SK-N-DZ (cell line): ENCODE measurements around the gene SNUPN.
"Not testable (repeated sequence)": the region's sequence is repeated elsewhere in the genome, so short reads cannot be mapped to it uniquely, and the experiment has no call there.

Source experiments
- DNase-seq: peaks from one replicate; pipeline ENCODE4 v3.0.0-alpha.2; 2015; ENCODE audit warnings: low spot score

Gene SNUPN

DNA sequence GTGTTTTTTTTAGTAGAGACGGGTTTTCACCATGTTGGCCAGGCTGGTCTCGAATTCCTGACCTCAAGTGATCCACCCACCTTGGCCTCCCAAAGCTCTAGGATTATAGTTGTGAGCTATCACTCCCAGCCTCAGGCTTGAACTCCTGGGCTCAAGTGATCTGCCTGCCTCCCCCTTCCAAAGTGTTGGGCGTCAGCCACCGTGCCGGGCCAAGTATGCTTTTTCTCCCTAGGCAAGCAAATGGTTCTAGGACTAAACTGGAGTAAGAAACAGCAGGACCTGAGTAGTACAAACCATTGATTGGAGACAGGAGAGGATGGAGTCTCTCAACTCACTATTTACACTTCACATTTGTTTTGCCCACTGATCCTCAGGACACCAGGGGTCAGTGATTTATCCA lies 41.8 kb downstream of the SNUPN start:
- DNase-seq, result no peak

DNA sequence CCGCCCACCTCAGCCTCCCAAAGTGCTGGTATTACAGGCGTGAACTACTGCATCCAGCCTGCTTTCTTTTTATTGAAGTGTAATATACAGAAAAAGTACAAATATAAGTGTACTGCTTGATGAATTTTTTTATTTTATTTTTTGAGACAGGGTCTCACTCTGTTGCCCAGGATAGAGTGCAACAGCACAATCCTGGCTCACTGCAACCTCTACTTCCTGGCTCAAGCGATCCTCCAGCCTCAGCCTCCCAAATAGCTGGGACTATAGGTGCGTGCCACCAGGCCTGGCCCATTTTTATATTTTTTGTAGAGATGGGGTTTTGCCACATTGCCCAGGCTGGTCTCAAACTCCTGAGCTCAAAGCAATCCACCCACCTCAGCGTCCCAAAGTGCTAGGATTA lies 42.6 kb downstream of the SNUPN start:
- DNase-seq, result not testable (repeated sequence)

DNA sequence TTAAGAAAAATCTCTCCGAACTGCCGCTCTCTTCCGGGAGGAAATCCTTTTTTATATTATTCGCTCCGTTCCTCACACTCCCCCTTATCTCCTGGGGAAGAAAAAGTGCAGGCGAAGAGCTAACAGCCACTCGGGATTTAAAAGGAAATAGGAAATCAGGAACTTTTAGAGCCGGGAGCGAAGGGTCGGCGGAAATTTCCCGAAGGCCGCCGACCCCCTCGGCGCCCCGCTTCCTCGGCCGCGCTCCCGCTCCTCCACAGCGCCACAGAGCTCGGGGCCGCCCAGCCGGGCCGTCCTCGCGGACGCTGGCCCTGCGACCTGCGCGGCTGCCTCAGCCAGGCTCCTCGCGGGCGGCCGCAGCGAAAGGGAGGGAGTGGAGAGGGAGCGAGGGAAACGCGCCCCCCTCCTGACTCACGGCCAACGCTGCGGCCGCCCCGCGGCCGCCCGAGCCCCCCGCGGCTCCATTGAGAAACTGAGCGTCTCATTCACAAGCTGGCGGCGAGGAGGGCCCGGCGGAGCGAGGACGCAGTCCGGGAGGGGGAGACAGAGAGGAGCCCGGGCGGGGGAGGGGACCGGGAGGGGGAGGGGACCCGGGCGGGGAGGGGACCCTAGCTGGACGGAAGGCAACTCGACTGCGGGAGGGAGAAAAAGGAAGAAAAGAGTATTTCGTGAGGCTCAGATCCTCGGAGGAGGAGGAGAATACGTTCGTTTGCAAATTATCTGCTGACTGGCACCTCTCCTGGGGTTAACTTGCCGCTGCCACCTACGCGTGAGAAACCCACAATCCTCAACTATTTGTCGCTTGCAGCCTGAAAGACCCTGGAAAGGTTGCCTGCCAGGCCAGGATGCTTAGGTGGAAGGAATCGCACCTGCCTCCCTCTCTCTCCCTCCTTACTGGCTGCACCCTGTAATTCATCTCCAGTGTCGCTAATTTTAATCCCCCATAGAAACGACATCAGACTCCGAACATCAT lies 46.3 kb downstream of the SNUPN start, which contains the start of gene PTPN9:
PTPN9 (minus strand) TSS at position 368 of the 973 bp plus-strand sequence. CDS start 539 bp downstream, outside the sequence.
- peak; percentile 82 for DNase-seq

DNA sequence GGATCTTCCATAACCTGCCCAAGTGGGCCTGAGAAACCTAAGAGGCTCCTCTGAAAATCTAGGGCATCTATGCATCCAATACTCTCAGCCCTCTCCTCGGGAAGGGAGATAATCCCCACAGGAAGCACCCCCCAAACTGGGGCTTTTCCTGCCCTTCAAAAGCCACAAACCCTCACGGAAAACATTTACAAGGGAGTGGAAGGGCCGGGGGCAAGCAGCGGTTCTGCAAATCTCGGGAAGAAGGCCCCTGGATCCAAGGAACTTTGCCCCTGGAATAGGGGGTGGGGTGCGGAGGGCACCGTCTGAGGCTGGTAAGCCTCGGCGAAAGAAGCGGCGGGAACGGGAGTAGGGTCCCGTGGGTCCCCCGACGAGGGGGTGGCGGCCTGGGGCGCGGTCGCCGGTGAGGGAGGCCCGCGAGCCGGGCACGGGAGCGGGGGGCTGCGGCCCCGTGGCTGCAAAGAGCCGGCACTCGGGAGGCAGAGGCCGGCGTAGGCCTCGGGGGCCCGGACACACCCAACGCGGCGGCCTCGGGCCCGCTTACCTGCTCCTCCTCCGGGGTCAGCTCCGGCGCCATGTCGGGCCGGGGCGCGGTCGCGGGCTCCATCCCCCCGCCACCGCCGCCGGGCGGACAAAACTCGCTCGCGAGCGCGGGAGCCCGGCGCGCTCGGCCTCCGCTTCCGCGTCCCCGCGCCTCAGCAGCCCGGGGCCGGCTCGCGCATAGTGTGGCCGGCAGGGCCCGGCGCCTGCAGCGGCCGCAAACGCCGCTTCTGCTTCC lies 47.2 kb downstream of the SNUPN start:
- DNase-seq, result no peak

DNA sequence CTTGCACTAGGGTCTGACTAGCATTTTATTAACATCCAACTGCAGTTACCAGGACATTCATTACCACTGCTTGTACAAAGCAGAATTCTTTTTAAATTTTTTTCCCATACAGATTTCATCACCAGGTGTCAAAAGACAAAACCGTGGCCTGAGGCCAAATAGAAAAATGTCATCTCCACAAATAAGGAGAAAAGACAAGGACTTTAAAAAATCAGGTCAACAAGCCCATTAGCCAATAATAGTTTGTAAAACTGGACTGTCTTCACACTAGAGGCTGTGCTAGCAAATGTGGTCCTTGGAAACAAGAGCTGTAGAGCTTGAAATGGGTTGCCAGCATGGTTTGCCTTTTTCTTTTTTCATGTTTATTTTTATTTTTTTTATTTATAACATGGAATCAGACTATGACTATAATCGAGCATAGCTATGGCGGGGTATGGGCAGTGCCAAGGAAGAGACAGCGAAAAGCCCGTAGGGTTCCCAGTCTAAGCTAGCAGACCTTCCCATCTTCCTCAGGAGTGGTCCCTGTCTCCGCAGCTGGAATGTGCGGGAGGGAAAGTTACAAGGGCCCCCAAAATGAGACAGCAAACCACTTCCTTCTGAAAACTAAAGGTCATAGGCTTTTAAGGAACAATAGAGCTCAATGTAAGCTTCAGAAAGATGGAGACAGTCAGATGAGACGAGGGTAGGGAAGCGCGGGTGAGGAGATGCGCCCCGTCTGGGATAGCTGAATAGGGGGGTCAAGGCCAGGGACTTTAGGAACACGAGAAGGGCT lies 47.9 kb downstream of the SNUPN start:
- DNase-seq, result no peak

DNA sequence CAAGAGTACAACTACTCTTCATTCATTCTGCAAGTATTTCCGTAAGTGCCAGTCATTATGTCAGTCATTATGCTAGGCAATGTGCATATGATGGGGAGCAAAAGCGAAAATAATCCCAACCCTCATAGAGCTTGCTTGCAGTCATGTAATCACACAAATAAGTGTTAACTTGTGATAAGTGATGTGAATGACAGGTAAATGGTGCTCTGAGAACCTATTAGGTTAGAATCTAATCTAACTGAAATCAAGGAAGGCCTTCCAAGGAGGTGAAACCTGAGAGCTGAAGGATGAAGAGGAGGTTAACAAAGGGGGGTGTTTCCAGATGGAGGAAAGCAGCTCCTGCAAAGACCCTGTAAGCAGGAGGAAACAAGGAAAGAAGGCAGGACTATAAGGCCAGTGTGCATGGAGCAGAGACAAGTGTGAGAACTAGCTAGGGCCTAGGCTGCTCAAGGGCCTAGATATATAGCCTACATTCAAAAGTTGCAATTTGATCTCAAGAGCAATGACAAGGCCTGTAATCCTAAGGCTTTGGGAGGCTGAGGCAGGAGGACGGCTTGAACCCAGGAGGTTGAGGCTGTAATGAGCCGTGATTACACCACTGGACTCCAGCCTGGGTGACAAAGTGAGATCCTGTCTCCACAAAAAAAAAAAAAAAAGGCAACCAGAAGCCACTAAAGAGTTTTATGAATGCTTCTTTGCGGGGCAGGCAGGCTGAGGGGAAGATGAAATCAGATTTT lies 51.7 kb downstream of the SNUPN start:
- no peak for DNase-seq

DNA sequence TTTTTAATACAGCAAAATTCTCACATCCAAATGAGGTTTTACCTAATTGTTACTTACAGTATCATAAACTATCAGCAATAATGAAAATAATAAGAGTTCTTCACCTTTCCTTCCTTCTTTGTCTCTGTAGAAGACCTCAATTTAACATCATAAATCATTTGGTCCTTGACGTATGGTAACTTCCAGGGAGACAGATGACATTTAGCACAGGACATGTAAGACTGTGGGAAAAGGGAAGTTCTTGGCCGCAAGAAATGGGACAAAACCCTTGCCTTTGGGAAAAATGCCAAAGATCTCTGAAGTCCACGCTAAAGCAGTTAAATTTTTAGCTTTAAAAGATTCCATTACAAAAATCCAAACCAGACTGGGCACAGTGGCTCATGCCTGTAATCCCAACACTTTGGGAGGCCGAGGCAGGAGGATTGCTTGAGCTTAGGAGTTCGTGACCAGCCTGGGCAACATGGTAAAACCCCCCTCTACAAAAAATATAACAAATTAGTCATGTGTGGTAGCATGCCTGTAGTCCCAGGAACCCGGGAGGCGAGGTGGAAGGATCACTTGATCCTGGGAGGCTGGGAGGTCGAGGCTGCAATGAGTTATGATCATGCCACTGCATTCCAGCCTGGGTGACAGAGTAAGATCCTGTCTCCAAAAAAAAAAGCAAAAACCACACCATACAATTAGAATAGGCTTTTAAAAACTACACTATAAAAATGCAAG lies 55.2 kb downstream of the SNUPN start:
- no peak for DNase-seq

DNA sequence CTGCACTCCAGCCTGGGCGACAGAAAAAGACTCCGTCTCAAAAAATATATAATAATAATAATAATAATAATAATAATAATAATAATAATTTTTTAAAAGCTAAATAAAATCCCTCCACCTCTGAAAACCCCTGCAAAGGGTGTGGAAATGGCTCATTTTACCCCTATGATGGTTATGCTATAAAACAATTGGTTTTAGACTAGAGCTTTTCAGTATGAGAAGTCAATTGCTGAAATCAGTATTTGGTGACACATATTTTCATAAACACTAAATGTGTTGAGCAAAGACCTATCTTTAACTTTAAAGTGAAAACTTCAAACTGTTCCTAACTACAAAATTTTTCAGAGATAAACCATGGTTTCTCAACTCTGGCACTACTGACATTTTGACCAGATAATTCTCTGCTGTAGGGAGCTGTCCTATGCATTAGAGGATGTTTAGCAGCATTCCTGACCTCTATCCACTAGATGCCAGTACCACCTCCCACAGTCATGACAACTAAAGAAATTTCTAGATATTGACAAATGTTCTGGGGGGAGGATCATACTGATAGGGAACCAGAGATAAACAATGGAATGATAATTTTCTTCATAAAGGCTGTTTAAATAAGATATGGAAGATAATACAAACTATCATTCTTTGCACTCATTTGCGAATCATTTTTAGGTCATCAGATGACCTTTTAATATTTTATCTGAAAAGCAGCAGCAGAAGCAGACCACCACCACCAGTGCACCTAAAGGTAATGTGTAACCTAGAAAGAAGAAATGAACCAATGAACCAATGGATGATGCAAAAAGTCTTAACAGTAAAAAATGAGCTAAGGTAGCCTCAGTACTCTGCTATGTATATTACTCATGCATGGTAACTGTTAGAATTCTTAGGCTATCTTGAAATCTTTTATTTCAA lies 60.2 kb downstream of the SNUPN start:
- DNase-seq, result no peak

DNA sequence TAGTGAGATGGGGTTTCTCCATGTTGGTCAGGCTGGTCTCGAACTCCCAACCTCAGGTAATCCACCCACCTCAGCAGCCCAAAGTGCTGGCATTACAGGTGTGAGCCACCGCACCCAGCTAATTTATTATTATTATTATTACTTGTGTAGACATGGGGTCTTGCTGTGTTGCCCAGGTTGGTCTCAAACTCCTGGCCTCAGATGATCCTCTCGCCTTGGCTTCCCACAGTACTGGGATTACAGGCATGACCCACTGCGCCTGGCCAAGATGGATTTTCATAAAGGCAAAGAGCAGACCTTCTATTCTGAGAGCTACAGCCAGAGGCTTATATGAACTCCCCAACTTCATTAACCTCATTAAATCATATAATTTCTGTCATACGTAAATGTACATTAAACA lies 63.6 kb downstream of the SNUPN start:
- DNase-seq, result no peak

DNA sequence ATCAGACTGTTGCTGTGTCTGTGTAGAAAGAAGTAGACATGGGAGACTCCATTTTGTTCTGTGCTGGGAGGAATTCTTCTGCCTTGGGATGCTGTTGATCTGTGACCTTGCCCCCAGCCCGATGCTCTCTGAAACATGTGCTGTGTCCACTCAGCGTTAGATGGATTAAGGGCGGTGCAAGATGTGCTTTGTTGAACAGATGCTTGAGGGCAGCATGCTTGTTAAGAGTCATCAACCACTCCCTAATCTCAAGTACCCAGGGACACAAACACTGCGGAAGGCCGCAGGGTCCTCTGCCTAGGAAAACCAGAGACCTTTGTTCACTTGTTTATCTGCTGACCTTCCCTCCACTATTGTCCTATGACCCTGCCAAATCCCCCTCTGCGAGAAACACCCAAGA lies 66.2 kb downstream of the SNUPN start:
- not testable (repeated sequence) for DNase-seq

DNA sequence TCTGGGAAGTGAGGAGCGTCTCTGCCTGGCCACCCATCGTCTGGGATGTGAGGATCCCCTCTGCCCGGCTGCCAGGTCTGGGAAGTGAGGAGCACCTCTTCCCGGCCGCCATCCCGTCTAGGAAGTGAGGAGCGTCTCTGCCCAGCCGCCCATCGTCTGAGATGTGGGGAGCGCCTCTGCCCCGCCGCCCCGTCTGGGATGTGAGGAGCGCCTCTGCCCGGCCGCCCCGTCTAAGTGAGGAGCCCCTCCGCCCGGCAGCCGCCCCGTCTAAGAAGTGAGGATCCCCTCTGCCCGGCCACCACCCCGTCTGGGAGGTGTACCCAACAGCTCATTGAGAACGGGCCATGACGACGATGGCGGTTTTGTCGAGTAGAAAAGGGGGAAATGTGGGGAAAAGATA lies 66.6 kb downstream of the SNUPN start:
- not testable (repeated sequence) for DNase-seq

DNA sequence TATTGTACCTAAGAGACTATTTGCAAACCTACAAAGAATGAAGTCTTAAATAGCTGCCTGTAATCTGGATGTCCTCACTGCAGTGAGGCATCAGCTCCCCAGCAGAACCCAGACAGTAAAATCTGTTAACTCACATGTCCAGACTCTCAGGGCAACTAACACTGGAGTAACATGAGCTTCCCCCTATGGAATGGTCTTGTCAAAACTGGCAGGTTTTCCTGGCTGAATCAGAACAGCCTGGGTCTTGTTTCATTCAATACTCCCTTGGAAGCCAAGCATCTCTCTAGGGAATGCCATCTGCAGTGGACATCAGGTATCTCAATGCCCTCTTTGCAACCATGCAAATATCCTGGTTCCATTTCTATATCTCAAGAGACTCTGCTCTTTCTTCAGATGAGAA lies 70.8 kb downstream of the SNUPN start:
- DNase-seq, result no peak

DNA sequence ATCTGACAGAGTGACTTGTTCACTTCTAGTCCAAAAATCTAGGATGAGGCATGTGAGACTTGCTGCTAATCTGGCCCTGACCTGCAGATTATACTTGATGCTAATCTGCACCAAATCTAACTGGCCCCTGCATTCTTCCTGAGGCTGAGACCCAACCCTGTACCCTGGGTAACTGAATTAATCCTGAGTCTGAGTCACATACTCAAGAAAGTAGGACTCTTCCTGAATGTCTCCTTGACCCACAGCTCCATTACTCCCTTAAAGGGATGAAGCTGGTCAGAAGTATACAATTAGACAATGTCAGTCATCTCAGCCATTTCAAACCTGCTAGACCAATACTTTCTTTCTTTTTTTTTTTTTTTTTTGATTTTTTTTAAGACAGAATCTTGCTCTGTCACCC lies 71.9 kb downstream of the SNUPN start:
- DNase-seq, result no peak

DNA sequence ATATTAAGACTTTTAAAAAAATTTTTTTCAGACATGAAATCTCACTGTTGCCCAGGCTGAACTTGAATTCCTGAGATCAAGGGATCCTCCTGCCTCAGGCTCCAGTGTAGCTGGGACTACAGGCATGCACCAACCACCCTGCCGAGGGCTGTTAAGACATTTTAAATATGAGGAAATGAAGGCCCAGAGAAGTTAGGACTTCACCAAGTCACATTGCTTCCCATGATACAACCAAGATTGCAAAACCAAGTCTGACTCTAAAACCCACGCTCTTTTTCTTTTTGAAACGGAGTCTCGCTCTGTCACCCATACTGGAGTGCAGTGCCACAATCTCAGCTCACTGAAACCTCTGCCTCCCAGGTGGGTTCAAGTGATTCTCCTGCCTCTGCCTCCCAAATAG lies 74.4 kb downstream of the SNUPN start:
- DNase-seq, result no peak
